Measurements from ENCODE around the gene HSDL1. TPM values are rescaled to one million over a fixed set of nuclear protein-coding genes. Genes with fewer than 3 reads are reported as not detected.

HSDL1 gene
- polyA plus RNA-seq, 1 donor from 2014 or later: 217 TPM

DNA sequence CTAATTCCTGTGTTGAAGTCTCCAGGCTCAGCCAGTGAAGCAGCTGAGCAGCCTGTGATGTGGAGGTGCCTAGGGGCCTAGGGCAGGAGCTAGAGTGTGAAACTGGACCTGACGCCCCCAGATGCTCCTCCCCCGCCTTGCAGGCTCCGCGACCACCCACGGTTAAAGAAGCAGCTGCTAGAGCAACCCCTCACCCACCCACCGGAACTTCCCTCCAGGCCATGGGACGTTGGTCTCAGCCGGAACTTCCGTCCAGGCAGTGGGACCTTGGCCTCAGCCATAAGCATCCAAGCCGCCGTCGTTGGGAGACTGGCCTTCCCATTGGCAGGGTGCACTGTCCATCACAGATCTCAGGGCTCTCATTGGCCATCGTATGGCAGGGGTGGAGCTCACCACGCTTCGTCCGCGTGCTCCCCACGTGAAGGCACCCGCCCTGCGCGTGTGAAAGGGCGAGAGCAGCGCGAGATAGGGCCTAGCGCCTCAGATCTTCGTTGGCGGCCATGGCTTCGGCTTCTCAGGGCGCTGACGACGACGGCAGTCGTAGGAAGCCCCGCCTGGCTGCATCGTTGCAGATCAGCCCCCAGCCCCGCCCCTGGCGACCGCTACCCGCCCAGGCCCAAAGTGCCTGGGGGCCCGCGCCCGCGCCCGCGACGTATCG, 45.9 kb upstream of the HSDL1 start, which contains the start of gene ADAD2:
ADAD2 (plus strand) TSS at position 427 of the 658 bp plus-strand sequence; CDS start at position 501, 74 bp downstream.
- no peak within 1 kb of the TSS for H2AFZ ChIP-seq (ENCODE audit: low read depth, low read length)

More for the DNA sequence above, 45.9 kb upstream of the HSDL1 start, which contains the start of gene ADAD2:
- Histone ChIP-seq H3F3A (ENCODE audit: insufficient read depth, low read length, poor library complexity, severe bottlenecking) (no peaks in the 10 kb centered on the region), H3K9me2 (ENCODE audit: insufficient read depth, low read length) (no peaks in the 10 kb centered on the region), H3K9ac (ENCODE audit: low read length) (no peak within 1 kb of the TSS), H3K27ac (ENCODE audit: low read length) (no peak within 1 kb of the TSS), H3K4me3 (ENCODE audit: low read length) (no peak within 1 kb of the TSS), H4K20me1 (ENCODE audit: insufficient read depth) (no peaks in the 10 kb centered on the region), H3K27me3 (ENCODE audit: insufficient read depth, low read depth, low read length) (no peaks in the 10 kb centered on the region), H3K79me2 (replicated peaks; ENCODE audit: insufficient read depth, low read length) (peaks cover 12% of the 10 kb centered on the region), H3K4me2 (ENCODE audit: low read length) (no peak within 1 kb of the TSS), H3K9me3 (ENCODE audit: low read length) (no peaks in the 10 kb centered on the region), H3K36me3 (ENCODE audit: insufficient read depth, low read length) (no peaks in the 10 kb centered on the region)
- TF ChIP-seq REST (IDR thresholded peaks at IDR 0.05; ENCODE audit: borderline replicate concordance) (no peak), CTCF (IDR thresholded peaks at IDR 0.05; ENCODE audit: poor library complexity, severe bottlenecking) (no peak), POLR2AphosphoS5 (IDR thresholded peaks at IDR 0.05) (no peak), RAD21 (conservative IDR thresholded peaks at IDR 0.05) (no peak), TAF1 (IDR thresholded peaks at IDR 0.05; ENCODE audit: low read depth) (no peak), EZH2 (IDR thresholded peaks at IDR 0.05; ENCODE audit: borderline replicate concordance, insufficient read depth, low read length, poor library complexity, severe bottlenecking) (no peak)
